ENCODE measurements around the gene RASAL2. TPM values are rescaled to one million over a fixed set of nuclear protein-coding genes. Genes with fewer than 3 reads are reported as not detected.
"Not testable (repeated sequence)": the region's sequence is repeated elsewhere in the genome, so short reads cannot be mapped to it uniquely, and the experiment has no call there.

The RASAL2 gene
- total RNA-seq, 1 donor from 2014 or later: 26.7 TPM

- no peak for DNase-seq (ENCODE audit: low spot score)
Observed at GRCh38 chr1:178388418-178389145, 294.7 kb downstream of the RASAL2 start.

- no peak for DNase-seq (ENCODE audit: low spot score)
Observed at GRCh38 chr1:178389441-178389840, 295.5 kb downstream of the RASAL2 start.

GRCh38 chr1:178390280-178390679 lies 296.4 kb downstream of the RASAL2 start:
- not testable (repeated sequence) for DNase-seq (ENCODE audit: low spot score)

- DNase-seq (ENCODE audit: low spot score): no peak
Observed at GRCh38 chr1:178393370-178393769, 299.5 kb downstream of the RASAL2 start.

GRCh38 chr1:178396789-178397188 lies 302.9 kb downstream of the RASAL2 start:
- no peak for DNase-seq (ENCODE audit: low spot score)

GRCh38 chr1:178397678-178398077 lies 303.8 kb downstream of the RASAL2 start:
- no peak for DNase-seq (ENCODE audit: low spot score)

- no peak for DNase-seq (ENCODE audit: low spot score)
Observed at GRCh38 chr1:178399177-178399728, 305.3 kb downstream of the RASAL2 start.

- no peak for DNase-seq (ENCODE audit: low spot score)
Observed at GRCh38 chr1:178405137-178405536, 311.2 kb downstream of the RASAL2 start.

- no peak for DNase-seq (ENCODE audit: low spot score)
Observed at GRCh38 chr1:178407215-178407614, 313.3 kb downstream of the RASAL2 start.

- DNase-seq (ENCODE audit: low spot score): no peak
Observed at GRCh38 chr1:178407655-178408054, 313.8 kb downstream of the RASAL2 start.

- no peak for DNase-seq (ENCODE audit: low spot score)
Observed at GRCh38 chr1:178408871-178409270, 315.0 kb downstream of the RASAL2 start.

- no peak for DNase-seq (ENCODE audit: low spot score)
Observed at GRCh38 chr1:178409541-178409940, 315.6 kb downstream of the RASAL2 start.

GRCh38 chr1:178411756-178412399 lies 318.0 kb downstream of the RASAL2 start:
- no peak for DNase-seq (ENCODE audit: low spot score)

GRCh38 chr1:178412400-178412770 lies 318.5 kb downstream of the RASAL2 start:
- no peak for DNase-seq (ENCODE audit: low spot score)

- DNase-seq (ENCODE audit: low spot score): no peak
Observed at GRCh38 chr1:178417858-178418257, 324.0 kb downstream of the RASAL2 start.

- no peak for DNase-seq (ENCODE audit: low spot score)
Observed at GRCh38 chr1:178418284-178418955, 324.5 kb downstream of the RASAL2 start.

- no peak for DNase-seq (ENCODE audit: low spot score)
Observed at GRCh38 chr1:178434360-178434759, 340.5 kb downstream of the RASAL2 start.

GRCh38 chr1:178434899-178435435 lies 341.1 kb downstream of the RASAL2 start:
- no peak for DNase-seq (ENCODE audit: low spot score)

GRCh38 chr1:178436899-178437298 lies 343.0 kb downstream of the RASAL2 start:
- DNase-seq (ENCODE audit: low spot score): no peak

- DNase-seq (ENCODE audit: low spot score): no peak
Observed at GRCh38 chr1:178438432-178438831, 344.5 kb downstream of the RASAL2 start.

- DNase-seq (ENCODE audit: low spot score): no peak
Observed at GRCh38 chr1:178442925-178443324, 349.0 kb downstream of the RASAL2 start.

GRCh38 chr1:178450871-178451270 lies 357.0 kb downstream of the RASAL2 start:
- DNase-seq (ENCODE audit: low spot score): no peak
